ENCODE data around the gene NDE1. TPM values are rescaled to one million over a fixed set of nuclear protein-coding genes. Genes with fewer than 3 reads are reported as not detected.

The NDE1 gene
- total and polyA plus RNA-seq, 2 of the 8 experiments (the other 6 are each of a cell fraction or from before 2014, with no cell fraction given): 13.3 to 41.3 TPM

- Histone ChIP-seq H3K4ac (replicated peaks; ENCODE audit: insufficient read length, low read depth, low read length) (no peak overlapping the region), H3K23me2 (ENCODE audit: low read depth, low read length) (no peaks in the 10 kb centered on the region), H3K4me2 (ENCODE audit: insufficient read depth in 1 of 2, low read depth in 2 of 2, low read length in 2 of 2) (no peak overlapping the region), H2BK20ac (ENCODE audit: low read length) (no peak overlapping the region), H3K14ac (ENCODE audit: insufficient read length) (no peak overlapping the region), H3K4me1 (replicated peaks in 1 of 4; ENCODE audit: control insufficient read depth in 3 of 4, insufficient read depth in 4 of 4, low read length in 3 of 4) (no peaks in the 10 kb centered on the region), H2AFZ (ENCODE audit: low read length) (no peak overlapping the region), H3K9me3 (ENCODE audit: insufficient read depth in 2 of 2, low read depth in 1 of 2, low read length in 1 of 2) (no peaks in the 10 kb centered on the region), H3K27ac (ENCODE audit: low read depth, low read length) (no peak overlapping the region), H4K8ac (ENCODE audit: extremely low read depth, insufficient read depth, low read length) (no peak overlapping the region), H4K20me1 (replicated peaks in 1 of 2; ENCODE audit: control insufficient read depth in 1 of 2, insufficient read depth in 2 of 2, low read length in 2 of 2) (peaks cover 2% of the 10 kb centered on the region in 2 experiments), H3K18ac (ENCODE audit: extremely low read depth, low read length) (no peak overlapping the region), H4K5ac (ENCODE audit: insufficient read length, low read depth, low read length) (no peak overlapping the region), H4K91ac (replicated peaks; ENCODE audit: insufficient read length, low read length) (no peak overlapping the region), H3K23ac (ENCODE audit: insufficient read length) (no peak overlapping the region), H3K79me2 (ENCODE audit: control insufficient read depth in 1 of 2, insufficient read depth in 2 of 2, low read length in 2 of 2) (no peaks in the 10 kb centered on the region), H3K79me1 (ENCODE audit: low read depth, low read length) (no peaks in the 10 kb centered on the region), H2BK12ac (ENCODE audit: low read depth, low read length) (no peak overlapping the region), H3K56ac (replicated peaks; ENCODE audit: insufficient read length, low read depth, low read length) (no peak overlapping the region), H3K36me3 (ENCODE audit: control insufficient read depth in 2 of 4, insufficient read depth in 4 of 4, low read length in 3 of 4) (peaks cover 0 to 21% (median 11%) of the 10 kb centered on the region in 4 experiments; a peak in 7 of 8 replicates), H3K9ac (replicated peaks in 1 of 4; ENCODE audit: extremely low read depth in 1 of 4, low read depth in 3 of 4, low read length in 3 of 4) (no peak overlapping the region), H2AK5ac (ENCODE audit: low read depth, low read length) (no peak overlapping the region), H3K27me3 (replicated peaks in 1 of 4; ENCODE audit: control insufficient read depth in 3 of 4, extremely low read depth in 1 of 4, insufficient read depth in 3 of 4, low read length in 3 of 4) (no peaks in the 10 kb centered on the region), H3K4me3 (ENCODE audit: extremely low read depth in 1 of 4, insufficient read depth in 2 of 4, low read depth in 3 of 4, low read length in 4 of 4) (no peak overlapping the region), H2BK5ac (ENCODE audit: low read depth, low read length) (no peak overlapping the region), H2BK120ac (replicated peaks; ENCODE audit: low read depth, low read length) (no peak overlapping the region), H2BK15ac (ENCODE audit: low read length) (no peak overlapping the region)
- no peak for FAIRE-seq
- no peak for DNase-seq (ENCODE audit: low read depth in 1 of 2, low spot score in 2 of 2)
- no peak for TF ChIP-seq MAX (IDR thresholded peaks at IDR 0.05)
- TF ChIP-seq RAD21 (IDR thresholded peaks at IDR 0.05 in 1 of 2, conservative IDR thresholded peaks at IDR 0.05 in 1 of 2; ENCODE audit: low read depth in 2 of 2, low read length in 2 of 2): no peak
- TF ChIP-seq NRF1 (IDR thresholded peaks at IDR 0.05; ENCODE audit: low read depth, low read length): no peak
- no peak for TF ChIP-seq SIRT6 (IDR thresholded peaks at IDR 0.05; ENCODE audit: low read length)
- TF ChIP-seq GTF2F1 (IDR thresholded peaks at IDR 0.05; ENCODE audit: borderline replicate concordance, low read depth, low read length): no peak
- TF ChIP-seq BACH1 (IDR thresholded peaks at IDR 0.05; ENCODE audit: low read length): no peak
- TF ChIP-seq TAF1 (IDR thresholded peaks at IDR 0.05; ENCODE audit: low read depth, low read length): no peak
- TF ChIP-seq YY1 (IDR thresholded peaks at IDR 0.05; ENCODE audit: low read depth, low read length): no peak
- TF ChIP-seq SAP30 (IDR thresholded peaks at IDR 0.05; ENCODE audit: insufficient read depth, insufficient replicate concordance, low read length): no peak
- TF ChIP-seq FOSL1 (IDR thresholded peaks at IDR 0.05; ENCODE audit: insufficient read depth, low read depth, low read length): no peak
- TF ChIP-seq POLR2A (IDR thresholded peaks at IDR 0.05; ENCODE audit: control extremely low read depth in 1 of 2, low read depth in 2 of 2, low read length in 2 of 2): no peak
- 86% methylated on average over 3 of the region's 3 CpGs; no CpG with 5 or more reads in 1 of the 2 experiments for WGBS, 2 experiments (ENCODE audit: extremely low coverage in 1 of 2, insufficient coverage in 1 of 2, insufficient read length in 1 of 2, insufficient replicate concordance in 2 of 2, low coverage in 1 of 2, low lambda C conversion rate in 2 of 2, missing lambda C conversion rate in 1 of 2)
- ChIA-PET CTCF (ENCODE audit: partially characterized antibody) (interaction anchor here (3.3 kb wide), 1 partner anchor 8 kb away, joined by 17 read pairs; no protein-coding TSS in a partner anchor), POLR2A (ENCODE audit: partially characterized antibody) (interaction anchor here (0.6 kb wide), 1 partner anchor 151 kb away, joined by 4 read pairs; no protein-coding TSS in a partner anchor)
Measured at GRCh38 chr16:15690296-15690695, 40.3 kb downstream of the NDE1 start.

Data from H1 (cell line).